Sigmoid colon (tissue), 7 donors: ENCODE results near the gene ASIC3. TPM values are rescaled to one million over a fixed set of nuclear protein-coding genes. Genes with fewer than 3 reads are reported as not detected.

Source experiments
- DNase-seq: peaks from one replicate; pipeline ENCODE4 v3.0.0-alpha.2; 2019
- H3K27ac ChIP-seq, 4 donors: fragments of 200-600 bp; sonication (generic); one replicate each; pipeline ENCODE4 v1.5.1; 2016 to 2019; ENCODE audit warnings: mild to moderate bottlenecking in 1 of 4
- H3K27me3 ChIP-seq, 3 donors: fragments of 200-600 bp; sonication (generic); one replicate each; pipeline ENCODE4 v1.5.1; 2019; ENCODE audit warnings: mild to moderate bottlenecking in 1 of 3
- H3K36me3 ChIP-seq, 4 donors: fragments of 200-600 bp; sonication (generic); one replicate each; pipeline ENCODE4 v1.5.1; 2016 to 2019
- H3K4me1 ChIP-seq, 4 donors: fragments of 200-600 bp; sonication (generic); one replicate each; pipeline ENCODE4 v1.5.1; 2017 to 2019
- H3K4me3 ChIP-seq, 4 donors: fragments of 200-600 bp; sonication (generic); one replicate each; pipeline ENCODE4 v1.5.1; 2017 to 2019; ENCODE audit warnings: mild to moderate bottlenecking in 2 of 4, moderate library complexity in 1 of 4
- H3K9me3 ChIP-seq, 4 donors: fragments of 200-600 bp in 3 of 4; sonication (generic) in 3 of 4; one replicate each; pipeline versions ENCODE4 v1.5.1 to v1.6.1; 2013 to 2019
- EP300 ChIP-seq, 4 donors: sonication (generic); formaldehyde crosslinking; IDR thresholded peaks; one replicate each; pipeline ENCODE4 v1.6.1; 2017; ENCODE audit warnings: antibody characterized with exemption in 4 of 4
- POLR2A ChIP-seq, 2 donors: fragments of 450-650 bp; IDR thresholded peaks; one replicate each; pipeline ENCODE4 v1.6.1; 2016; ENCODE audit warnings: antibody characterized with exemption in 2 of 2, mild to moderate bottlenecking in 2 of 2, moderate library complexity in 2 of 2
- POLR2AphosphoS5 ChIP-seq, 4 donors: sonication (generic); formaldehyde crosslinking; IDR thresholded peaks; one replicate each; pipeline ENCODE4 v1.6.1; 2017; ENCODE audit warnings: antibody characterized with exemption in 4 of 4
- WGBS, 2 donors: extraction: QIAGEN DNeasy Blood & Tissue Kit; methylation state at CpG; one replicate each; pipeline ENCODE4 v1.1.7; 2013; 5-methylcytosine and 5-hydroxymethylcytosine counted together
- intact Hi-C: fragments of 100-400 bp; cut with DNase I; formaldehyde crosslinking; loops from one replicate; pipeline ENCODE4 v1.15.1; 2023
- polyA plus RNA-seq, 3 donors: library from polyadenylated mRNA; stranded (reverse); fragments of 200-250 nt; gene quantifications; one replicate each; pipeline ENCODE4 v1.2.3, GENCODE V29; 2013
- total RNA-seq, 4 donors: library from RNA; depleted of rRNA; stranded (reverse); fragments of >200 nt; gene quantifications; one replicate each; pipeline ENCODE4 v1.1.0, GENCODE V29; 2016
- TF ChIP-seq, protein P1 (sequence below), 4 experiments: fragments of 450-650 bp in 3 of 4; fragments of 200-600 bp in 1 of 4; IDR thresholded peaks; one replicate each; pipeline ENCODE4 v1.5.1; 2016 to 2019; ENCODE audit warnings: antibody characterized with exemption in 4 of 4, mild to moderate bottlenecking in 3 of 4, moderate library complexity in 2 of 4
- donor health status: healthy with polysubstance abuse.
- donor health status: Bipolar disorder and iron deficiency.
- donor health status: healthy.

Gene ASIC3
- total and polyA plus RNA-seq, 7 donors, result 0.46 to 8.6 (median 3.1) TPM

DNA sequence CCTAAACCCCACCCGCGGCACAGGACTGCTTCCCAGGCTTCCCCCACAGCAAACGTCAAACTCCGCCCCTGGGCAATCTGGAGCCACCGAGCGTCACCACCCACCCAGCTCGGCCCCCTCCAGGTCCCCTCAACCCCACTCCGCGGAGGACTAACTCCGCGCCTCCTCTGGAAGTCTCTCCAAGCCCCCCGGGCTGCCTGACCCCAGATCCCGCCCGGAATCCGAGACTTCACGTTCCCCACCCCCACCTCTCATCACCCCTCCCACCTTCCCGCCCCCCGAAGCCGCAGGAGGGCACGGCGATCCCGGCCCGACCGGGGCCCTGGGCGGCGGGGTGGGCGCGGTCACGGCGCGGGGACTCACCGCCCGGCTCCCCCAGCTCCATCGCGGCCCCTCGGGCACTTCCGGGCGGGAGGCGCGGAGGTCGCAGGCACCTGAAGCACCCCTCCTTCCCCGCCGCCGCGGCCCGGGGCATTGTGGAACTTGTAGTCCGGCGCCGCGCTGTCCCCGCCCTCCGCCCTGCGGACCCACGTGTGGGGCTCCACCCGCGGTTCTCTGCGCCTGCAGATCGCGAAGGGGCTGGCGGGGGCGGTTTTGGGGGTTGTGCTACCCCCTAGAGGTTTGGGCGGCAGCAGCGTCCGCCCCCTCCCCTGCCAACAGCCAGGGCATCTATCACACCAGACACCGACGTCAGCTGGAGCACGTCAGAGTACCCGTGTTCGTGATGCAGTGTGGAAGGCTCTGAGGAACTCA is 34.9 kb downstream of the ASIC3 start, which contains the start of gene TMUB1:
Gene TMUB1 (minus strand): TSS at position 423 of the 753 bp plus-strand sequence. CDS start 930 bp downstream, outside the sequence.
- Histone ChIP-seq H3K27me3 (no peaks in the 10 kb centered on the region), H3K9me3 (no peaks in the 10 kb centered on the region), H3K27ac (peak within 1 kb of the TSS; percentile 92 to 98 (median 96)), H3K4me3 (peak within 1 kb of the TSS; percentile 51 to 94 (median 88)), H3K36me3 (no peaks in the 10 kb centered on the region), H3K4me1 (peaks cover 0 to 67% (median 61%) of the 10 kb centered on the region in 4 donors)
- TF ChIP-seq, protein P1, sequence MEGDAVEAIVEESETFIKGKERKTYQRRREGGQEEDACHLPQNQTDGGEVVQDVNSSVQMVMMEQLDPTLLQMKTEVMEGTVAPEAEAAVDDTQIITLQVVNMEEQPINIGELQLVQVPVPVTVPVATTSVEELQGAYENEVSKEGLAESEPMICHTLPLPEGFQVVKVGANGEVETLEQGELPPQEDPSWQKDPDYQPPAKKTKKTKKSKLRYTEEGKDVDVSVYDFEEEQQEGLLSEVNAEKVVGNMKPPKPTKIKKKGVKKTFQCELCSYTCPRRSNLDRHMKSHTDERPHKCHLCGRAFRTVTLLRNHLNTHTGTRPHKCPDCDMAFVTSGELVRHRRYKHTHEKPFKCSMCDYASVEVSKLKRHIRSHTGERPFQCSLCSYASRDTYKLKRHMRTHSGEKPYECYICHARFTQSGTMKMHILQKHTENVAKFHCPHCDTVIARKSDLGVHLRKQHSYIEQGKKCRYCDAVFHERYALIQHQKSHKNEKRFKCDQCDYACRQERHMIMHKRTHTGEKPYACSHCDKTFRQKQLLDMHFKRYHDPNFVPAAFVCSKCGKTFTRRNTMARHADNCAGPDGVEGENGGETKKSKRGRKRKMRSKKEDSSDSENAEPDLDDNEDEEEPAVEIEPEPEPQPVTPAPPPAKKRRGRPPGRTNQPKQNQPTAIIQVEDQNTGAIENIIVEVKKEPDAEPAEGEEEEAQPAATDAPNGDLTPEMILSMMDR (IDR thresholded peaks at IDR 0.05), result no peak
- TF ChIP-seq POLR2AphosphoS5 (IDR thresholded peaks at IDR 0.05) (peak; percentile 54 to 82 (median 66)), POLR2A (IDR thresholded peaks at IDR 0.05) (no peak), EP300 (IDR thresholded peaks at IDR 0.05) (peak in 1 of 4 donors; percentile 29)
- WGBS, 2 donors, result 1% methylated on average over 69 of the region's 69 CpGs
- intact Hi-C loops, result no loop called here
- DNase-seq, result peak; percentile 91

DNA sequence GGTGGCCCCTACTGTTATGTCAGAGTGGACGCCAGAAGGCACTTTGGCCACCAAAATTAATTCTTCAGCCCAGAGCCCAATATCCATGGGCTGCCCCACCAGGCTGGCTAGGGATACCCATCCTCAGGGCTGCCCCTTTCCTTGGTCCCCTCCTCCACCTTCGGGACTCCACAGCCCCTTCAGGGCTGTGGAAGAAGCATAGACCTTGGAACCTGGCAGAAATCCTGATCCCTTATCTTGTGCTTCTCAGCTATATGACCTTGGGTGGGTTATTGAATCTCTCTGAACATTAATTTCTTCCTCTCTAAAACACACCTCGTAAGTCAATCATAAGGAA is 35.5 kb downstream of the ASIC3 start:
- DNase-seq, result no peak
- whole genome bisulfite sequencing, 2 donors, result 8 to 28% methylated on average over 3 of the region's 3 CpGs
- Histone ChIP-seq H3K9me3 (no peaks in the 10 kb centered on the region), H3K4me3 (peak overlapping the region; percentile 51 to 94 (median 88)), H3K27ac (peak overlapping the region; percentile 92 to 98 (median 96)), H3K36me3 (no peaks in the 10 kb centered on the region), H3K4me1 (peaks cover 0 to 67% (median 61%) of the 10 kb centered on the region in 4 donors), H3K27me3 (no peaks in the 10 kb centered on the region)
- TF ChIP-seq, protein P1 (IDR thresholded peaks at IDR 0.05), result no peak
- TF ChIP-seq EP300 (IDR thresholded peaks at IDR 0.05), result no peak
- TF ChIP-seq POLR2AphosphoS5 (IDR thresholded peaks at IDR 0.05), result no peak
- TF ChIP-seq POLR2A (IDR thresholded peaks at IDR 0.05), result no peak
- intact Hi-C loops, result no loop called here

DNA sequence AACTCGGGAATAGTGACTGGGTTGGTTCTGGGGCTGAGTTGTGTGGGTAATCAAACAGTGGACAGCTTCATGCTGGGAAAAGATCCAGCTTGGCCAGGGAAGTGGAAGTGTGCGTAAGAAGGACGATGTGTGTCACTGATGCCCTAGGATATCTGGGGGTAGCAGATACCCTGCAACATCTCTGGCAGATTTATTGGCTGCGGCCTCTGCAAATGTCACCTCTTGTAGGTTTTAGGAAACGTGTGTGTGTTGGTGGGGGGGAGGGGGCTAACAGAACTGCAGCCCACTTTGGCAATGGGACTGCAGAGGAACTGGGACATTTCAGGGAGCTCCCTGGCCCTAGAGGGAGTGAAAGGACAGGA is 37.0 kb downstream of the ASIC3 start:
- peaks cover 0 to 68% (median 63%) of the 10 kb centered on the region in 4 donors for H3K4me1 ChIP-seq
- no peaks in the 10 kb centered on the region for H3K36me3 ChIP-seq
- WGBS, 2 donors, result 47 to 60% methylated on average over 5 of the region's 5 CpGs
- DNase-seq, result no peak
- no peaks in the 10 kb centered on the region for H3K9me3 ChIP-seq
- TF ChIP-seq, protein P1 (IDR thresholded peaks at IDR 0.05), result no peak
- TF ChIP-seq POLR2A (IDR thresholded peaks at IDR 0.05) (no peak), POLR2AphosphoS5 (IDR thresholded peaks at IDR 0.05) (no peak), EP300 (IDR thresholded peaks at IDR 0.05) (no peak)
- peak overlapping the region; percentile 86 to 96 (median 88) for H3K27ac ChIP-seq
- intact Hi-C loops, result loop anchor here (5.0 kb wide), 1 partner anchor 108 kb away; the partner anchor contains the start of gene KCNH2
- H3K27me3 ChIP-seq, result no peaks in the 10 kb centered on the region
- H3K4me3 ChIP-seq, result peak overlapping the region in 3 of 4 donors; percentile 59 to 89 (median 65)

DNA sequence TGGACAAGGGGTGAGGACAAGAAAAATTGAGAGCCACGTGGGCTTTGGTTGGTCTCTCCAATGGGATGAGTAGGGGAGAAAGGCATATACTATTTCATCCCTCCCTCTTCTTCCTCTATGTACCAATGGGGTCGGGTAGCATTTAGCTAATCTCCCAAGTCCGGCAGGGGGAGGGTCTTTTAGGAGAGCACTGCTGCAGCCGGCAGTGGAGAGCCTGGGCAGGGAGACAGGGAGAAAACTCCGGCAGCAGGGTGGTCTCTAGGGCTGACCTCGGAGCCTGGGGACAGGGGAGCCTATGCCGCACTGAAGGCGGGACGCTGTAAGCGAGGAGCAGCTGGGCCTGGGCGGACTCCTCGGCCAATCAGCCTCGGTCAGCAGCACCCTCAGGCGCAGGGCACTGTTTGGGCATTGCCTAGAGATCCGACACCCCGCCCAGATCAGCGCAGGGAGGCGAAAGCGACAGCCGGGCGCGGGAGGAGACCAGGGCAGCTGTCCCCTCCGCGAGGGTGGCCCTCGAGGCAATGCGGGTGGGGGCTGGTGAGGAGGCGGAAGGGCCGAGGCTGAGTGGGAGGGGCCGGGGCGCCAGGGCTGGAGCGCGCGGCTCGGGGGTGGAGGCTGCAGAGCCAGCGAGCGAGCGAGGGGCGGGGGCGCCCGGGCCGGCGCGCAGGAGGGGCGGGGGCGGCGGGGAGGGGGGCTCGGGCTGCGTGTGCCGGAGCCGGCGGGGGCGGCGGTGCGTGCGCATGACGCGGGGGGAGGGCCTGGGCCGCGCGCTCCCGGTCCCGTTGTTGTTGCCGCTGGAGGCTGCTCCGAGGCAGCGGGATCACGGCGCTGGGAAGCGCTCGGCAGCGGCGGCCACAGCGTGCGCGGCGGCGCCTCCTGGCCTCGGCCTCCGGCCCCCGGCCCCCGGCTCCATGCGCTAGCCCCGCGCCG is 37.6 kb downstream of the ASIC3 start, which contains the start of gene AGAP3:
Gene AGAP3 (plus strand): TSS at position 785 of the 930 bp plus-strand sequence. CDS start 267 bp downstream, outside the sequence.
- Histone ChIP-seq H3K27me3 (no peaks in the 10 kb centered on the region), H3K36me3 (no peaks in the 10 kb centered on the region), H3K9me3 (no peaks in the 10 kb centered on the region), H3K4me3 (peak within 1 kb of the TSS; percentile 59 to 89 (median 74)), H3K27ac (peak within 1 kb of the TSS; percentile 86 to 96 (median 88)), H3K4me1 (peaks cover 0 to 72% (median 67%) of the 10 kb centered on the region in 4 donors)
- peak; percentile 94 for DNase-seq
- peak in 1 of 2 donors; percentile 69 for TF ChIP-seq POLR2A (IDR thresholded peaks at IDR 0.05)
- TF ChIP-seq EP300 (IDR thresholded peaks at IDR 0.05), result no peak
- TF ChIP-seq POLR2AphosphoS5 (IDR thresholded peaks at IDR 0.05), result peak; percentile 90 to 93 (median 92)
- intact Hi-C loops, result loop anchor here (1.0 to 5.0 kb wide), 2 partner anchors 27 to 109 kb away; partner anchors contain the start of genes KCNH2 and SLC4A2
- WGBS, 2 donors, result 1% methylated on average over 84 of the region's 84 CpGs
